ENCODE measurements around the gene CLCA1. TPM values are rescaled to one million over a fixed set of nuclear protein-coding genes. Genes with fewer than 3 reads are reported as not detected.

CLCA1 gene
- total and polyA plus RNA-seq, 8 donors, result 0.05 to 0.44 (median 0.11) TPM; not detected in 5

DNA sequence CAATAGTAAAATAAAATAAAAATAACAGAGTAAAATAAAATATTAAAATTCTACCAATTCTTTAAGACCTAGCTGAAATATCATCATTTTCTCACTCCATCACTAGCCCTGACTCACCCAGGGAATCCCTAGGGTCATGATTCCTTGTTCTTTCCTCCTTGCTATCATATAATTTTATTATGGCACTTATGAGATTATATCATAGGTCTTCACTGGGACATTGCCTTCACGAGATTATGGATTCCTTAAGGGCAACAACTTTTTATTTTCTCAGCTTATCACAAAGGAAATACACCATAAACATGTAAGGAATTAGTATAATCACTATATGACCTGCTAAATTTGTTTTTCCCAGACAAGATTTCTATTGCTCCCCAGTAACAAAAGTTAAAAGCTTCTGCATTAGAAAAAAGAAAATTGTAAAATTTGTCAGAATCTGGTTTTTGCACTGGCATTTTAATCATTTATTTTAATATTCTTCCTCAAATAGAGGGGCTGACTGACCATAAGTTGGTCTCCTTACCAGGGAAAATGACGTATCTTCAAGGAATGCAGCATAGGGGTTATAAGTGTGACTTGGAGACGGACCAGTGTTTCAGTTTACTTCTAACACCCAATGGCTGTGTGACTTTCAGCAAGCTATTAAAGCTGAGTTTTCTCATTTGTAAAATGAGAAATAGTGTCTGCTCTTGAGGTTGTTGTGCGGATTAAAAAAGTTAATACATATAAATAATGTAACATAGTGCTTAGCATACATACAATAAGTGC lies 69.4 kb downstream of the CLCA1 start:
- H3K27me3 ChIP-seq, result no peaks in the 10 kb centered on the region
- no peaks in the 10 kb centered on the region for H3K9me3 ChIP-seq
- no peak overlapping the region for H3K27ac ChIP-seq
- FAIRE-seq (peak; percentile 89), DNase-seq (no peak), ATAC-seq (no peak)
- H3K4me1 ChIP-seq, result no peaks in the 10 kb centered on the region
- intact Hi-C loops (cut with DNase I), result no loop called here
- WGBS, 2 donors, result 61 to 72% methylated on average over 4 of the region's 4 CpGs
- H3K4me3 ChIP-seq, result no peak overlapping the region
- TF ChIP-seq, protein P1, sequence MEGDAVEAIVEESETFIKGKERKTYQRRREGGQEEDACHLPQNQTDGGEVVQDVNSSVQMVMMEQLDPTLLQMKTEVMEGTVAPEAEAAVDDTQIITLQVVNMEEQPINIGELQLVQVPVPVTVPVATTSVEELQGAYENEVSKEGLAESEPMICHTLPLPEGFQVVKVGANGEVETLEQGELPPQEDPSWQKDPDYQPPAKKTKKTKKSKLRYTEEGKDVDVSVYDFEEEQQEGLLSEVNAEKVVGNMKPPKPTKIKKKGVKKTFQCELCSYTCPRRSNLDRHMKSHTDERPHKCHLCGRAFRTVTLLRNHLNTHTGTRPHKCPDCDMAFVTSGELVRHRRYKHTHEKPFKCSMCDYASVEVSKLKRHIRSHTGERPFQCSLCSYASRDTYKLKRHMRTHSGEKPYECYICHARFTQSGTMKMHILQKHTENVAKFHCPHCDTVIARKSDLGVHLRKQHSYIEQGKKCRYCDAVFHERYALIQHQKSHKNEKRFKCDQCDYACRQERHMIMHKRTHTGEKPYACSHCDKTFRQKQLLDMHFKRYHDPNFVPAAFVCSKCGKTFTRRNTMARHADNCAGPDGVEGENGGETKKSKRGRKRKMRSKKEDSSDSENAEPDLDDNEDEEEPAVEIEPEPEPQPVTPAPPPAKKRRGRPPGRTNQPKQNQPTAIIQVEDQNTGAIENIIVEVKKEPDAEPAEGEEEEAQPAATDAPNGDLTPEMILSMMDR (IDR thresholded peaks at IDR 0.05), result no peak
- no peaks in the 10 kb centered on the region for H3K36me3 ChIP-seq

DNA sequence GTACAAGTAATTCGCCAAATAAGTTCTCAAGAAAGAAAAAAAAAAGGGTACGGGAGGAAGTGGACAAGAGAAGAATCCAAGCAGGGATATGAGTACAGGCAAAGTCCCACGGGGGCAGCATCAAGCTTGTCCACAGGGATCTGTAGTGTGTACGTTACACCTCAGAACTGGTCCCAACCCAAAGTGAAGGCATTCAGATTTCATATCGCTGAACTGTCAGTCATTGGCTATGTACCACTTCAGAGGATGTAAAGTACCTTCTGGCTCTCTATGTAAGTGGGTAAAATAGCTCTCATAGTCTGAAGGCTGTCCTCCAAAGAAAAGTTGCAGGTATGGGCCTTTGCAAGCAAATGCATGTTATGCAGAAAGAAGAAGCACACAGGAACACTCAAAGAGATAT lies 70.0 kb downstream of the CLCA1 start:
- FAIRE-seq, result no peak

DNA sequence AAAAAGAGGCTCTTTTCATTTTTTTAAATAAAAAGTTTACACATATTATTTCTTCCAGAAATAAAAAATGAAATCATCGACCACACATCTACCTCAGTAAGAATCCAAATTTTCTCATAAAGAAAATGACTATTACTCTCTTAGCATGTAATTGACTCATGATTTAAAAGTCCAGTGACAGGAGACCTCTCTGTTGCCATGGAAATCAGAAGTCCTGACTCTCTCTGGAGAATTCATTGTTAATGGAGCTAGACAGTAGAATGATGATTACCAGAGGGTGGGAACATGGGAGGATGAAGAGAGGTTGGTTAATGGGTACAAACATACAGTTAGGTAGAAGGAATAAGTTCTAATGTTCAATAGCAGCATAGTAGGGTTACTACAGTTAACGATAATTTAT lies 73.1 kb downstream of the CLCA1 start:
- intact Hi-C loops (cut with DNase I), result no loop called here
- no peaks in the 10 kb centered on the region for H3K36me3 ChIP-seq
- ATAC-seq (no peak), DNase-seq (no peak), FAIRE-seq (no peak)
- no peak overlapping the region for H3K4me3 ChIP-seq
- 66 to 76% methylated on average over 2 of the region's 2 CpGs for WGBS, 2 donors
- TF ChIP-seq, protein P1 (IDR thresholded peaks at IDR 0.05), result no peak
- H3K4me1 ChIP-seq, result no peaks in the 10 kb centered on the region
- no peak overlapping the region for H3K27ac ChIP-seq
- no peaks in the 10 kb centered on the region for H3K27me3 ChIP-seq
- H3K9me3 ChIP-seq, result no peaks in the 10 kb centered on the region

More for the DNA sequence above, 70.0 kb downstream of the CLCA1 start:
- DNase-seq (no peak), ATAC-seq (no peak)
- TF ChIP-seq, protein P1 (IDR thresholded peaks at IDR 0.05), result no peak
- no peaks in the 10 kb centered on the region for H3K9me3 ChIP-seq
- no peak overlapping the region for H3K27ac ChIP-seq
- intact Hi-C loops (cut with DNase I), result no loop called here
- H3K4me1 ChIP-seq, result no peaks in the 10 kb centered on the region
- H3K36me3 ChIP-seq, result no peaks in the 10 kb centered on the region
- no peak overlapping the region for H3K4me3 ChIP-seq
- WGBS, 2 donors, result 64 to 72% methylated on average over 5 of the region's 5 CpGs
- H3K27me3 ChIP-seq, result no peaks in the 10 kb centered on the region

DNA sequence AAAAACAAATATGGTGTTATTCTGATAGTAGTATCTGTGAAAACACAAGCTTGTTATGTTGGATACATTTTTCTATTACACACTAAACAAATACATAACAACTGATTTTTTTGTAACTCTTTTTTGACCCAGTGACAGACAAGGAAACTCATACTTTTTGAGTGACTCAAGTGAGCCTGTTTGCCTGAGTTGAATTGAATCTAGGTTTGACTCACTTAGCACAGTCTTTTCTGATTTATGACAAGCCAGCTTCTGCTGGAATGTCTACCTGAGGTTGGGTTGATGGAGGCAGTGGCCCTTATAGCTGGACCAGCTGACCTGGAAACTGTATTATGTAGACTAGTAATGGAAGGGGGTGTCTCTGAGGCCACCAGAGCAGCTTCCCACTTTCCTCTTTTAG lies 73.9 kb downstream of the CLCA1 start:
- TF ChIP-seq, protein P1 (IDR thresholded peaks at IDR 0.05), result no peak
- FAIRE-seq (no peak), ATAC-seq (no peak), DNase-seq (no peak)
- Histone ChIP-seq H3K27me3 (no peaks in the 10 kb centered on the region), H3K4me1 (no peaks in the 10 kb centered on the region), H3K4me3 (no peak overlapping the region), H3K27ac (no peak overlapping the region), H3K36me3 (no peaks in the 10 kb centered on the region), H3K9me3 (no peaks in the 10 kb centered on the region)
- intact Hi-C loops (cut with DNase I), result no loop called here

DNA sequence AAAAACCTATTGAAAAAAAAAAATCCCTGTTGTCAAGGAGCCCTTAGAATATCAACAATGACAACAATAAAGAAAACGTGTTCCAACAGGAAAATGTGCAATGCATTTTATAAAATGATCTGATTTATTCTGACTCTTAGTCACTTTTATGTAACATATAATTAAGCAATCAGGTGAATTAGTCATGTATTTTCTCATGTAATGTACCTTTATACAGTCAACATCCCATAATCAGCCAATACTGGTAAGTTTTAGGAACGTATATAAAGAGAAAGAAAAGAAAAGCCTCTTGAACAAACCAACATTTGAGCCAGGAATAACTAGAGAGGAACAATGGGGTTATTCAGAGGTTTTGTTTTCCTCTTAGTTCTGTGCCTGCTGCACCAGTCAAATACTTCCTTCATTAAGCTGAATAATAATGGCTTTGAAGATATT lies 78.1 kb downstream of the CLCA1 start, which contains the start of gene CLCA4:
Gene CLCA4 (plus strand): TSS at position 292 of the 435 bp plus-strand sequence. CDS start 42 bp downstream, at position 334.
- 13 to 16% methylated on average over 2 of the region's 2 CpGs for WGBS, 2 donors
- no peak for DNase-seq
- Histone ChIP-seq H3K27ac (no peak within 1 kb of the TSS), H3K4me1 (no peaks in the 10 kb centered on the region), H3K36me3 (no peaks in the 10 kb centered on the region), H3K27me3 (no peaks in the 10 kb centered on the region), H3K9me3 (no peaks in the 10 kb centered on the region), H3K4me3 (no peak within 1 kb of the TSS)
- TF ChIP-seq, protein P1 (IDR thresholded peaks at IDR 0.05), result no peak
- intact Hi-C loops (cut with DNase I), result no loop called here
- ATAC-seq, result peak in 1 of 4 donors; percentile 18
- FAIRE-seq, result no peak

Data from pancreas (tissue), 10 donors.